Esophagus squamous epithelium (tissue), 4 donors: ENCODE measurements around the gene NDUFA12.

ENCODE experiments used
- POLR2A ChIP-seq, 4 donors: fragments of 450-650 bp; IDR thresholded peaks; one replicate each; pipeline ENCODE4 v1.6.1; 2017; ENCODE audit warnings: antibody characterized with exemption in 4 of 4, mild to moderate bottlenecking in 4 of 4, moderate library complexity in 3 of 4
- TF ChIP-seq, protein P1 (sequence below), 6 experiments: fragments of 450-650 bp in 4 of 6; fragments of 200-600 bp in 2 of 6; sonication (generic) in 2 of 6; IDR thresholded peaks; one replicate each; pipeline ENCODE4 v1.5.1; 2016 to 2019; ENCODE audit warnings: antibody characterized with exemption in 6 of 6, mild to moderate bottlenecking in 4 of 6, moderate library complexity in 4 of 6

DNA sequence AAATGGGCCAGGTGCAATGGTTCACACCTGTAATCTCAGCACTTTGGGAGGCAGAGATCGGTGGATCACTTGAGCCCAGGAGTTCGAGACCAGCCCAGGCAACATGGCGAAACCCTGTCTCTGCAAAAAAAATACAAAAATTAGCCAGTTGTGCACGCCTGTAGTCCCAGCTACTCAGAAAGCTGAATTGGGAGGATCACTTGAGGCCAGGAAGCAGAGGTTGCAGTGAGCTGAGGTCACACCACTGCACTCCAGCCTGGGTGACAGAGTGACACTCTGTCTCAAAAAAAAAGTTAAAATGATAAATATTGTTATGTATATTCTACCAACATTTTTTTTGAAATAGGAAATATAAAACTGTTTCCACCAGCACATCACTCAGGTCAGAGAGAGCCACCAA is 64.9 kb downstream of the NDUFA12 start:
- TF ChIP-seq, protein P1, sequence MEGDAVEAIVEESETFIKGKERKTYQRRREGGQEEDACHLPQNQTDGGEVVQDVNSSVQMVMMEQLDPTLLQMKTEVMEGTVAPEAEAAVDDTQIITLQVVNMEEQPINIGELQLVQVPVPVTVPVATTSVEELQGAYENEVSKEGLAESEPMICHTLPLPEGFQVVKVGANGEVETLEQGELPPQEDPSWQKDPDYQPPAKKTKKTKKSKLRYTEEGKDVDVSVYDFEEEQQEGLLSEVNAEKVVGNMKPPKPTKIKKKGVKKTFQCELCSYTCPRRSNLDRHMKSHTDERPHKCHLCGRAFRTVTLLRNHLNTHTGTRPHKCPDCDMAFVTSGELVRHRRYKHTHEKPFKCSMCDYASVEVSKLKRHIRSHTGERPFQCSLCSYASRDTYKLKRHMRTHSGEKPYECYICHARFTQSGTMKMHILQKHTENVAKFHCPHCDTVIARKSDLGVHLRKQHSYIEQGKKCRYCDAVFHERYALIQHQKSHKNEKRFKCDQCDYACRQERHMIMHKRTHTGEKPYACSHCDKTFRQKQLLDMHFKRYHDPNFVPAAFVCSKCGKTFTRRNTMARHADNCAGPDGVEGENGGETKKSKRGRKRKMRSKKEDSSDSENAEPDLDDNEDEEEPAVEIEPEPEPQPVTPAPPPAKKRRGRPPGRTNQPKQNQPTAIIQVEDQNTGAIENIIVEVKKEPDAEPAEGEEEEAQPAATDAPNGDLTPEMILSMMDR (IDR thresholded peaks at IDR 0.05): no peak
- no peak for TF ChIP-seq POLR2A (IDR thresholded peaks at IDR 0.05)
